GM21515 (cell line): Measurements from ENCODE around the gene SLC7A1.
"Not testable (repeated sequence)": the region's sequence is repeated elsewhere in the genome, so short reads cannot be mapped to it uniquely, and the experiment has no call there.

ENCODE experiments used
- ATAC-seq: cut with Tn5 transposase; IDR thresholded peaks from one replicate; pipeline ENCODE4 v1.9.1; 2021; ENCODE audit not compliant: unreplicated experiment

Gene SLC7A1

DNA sequence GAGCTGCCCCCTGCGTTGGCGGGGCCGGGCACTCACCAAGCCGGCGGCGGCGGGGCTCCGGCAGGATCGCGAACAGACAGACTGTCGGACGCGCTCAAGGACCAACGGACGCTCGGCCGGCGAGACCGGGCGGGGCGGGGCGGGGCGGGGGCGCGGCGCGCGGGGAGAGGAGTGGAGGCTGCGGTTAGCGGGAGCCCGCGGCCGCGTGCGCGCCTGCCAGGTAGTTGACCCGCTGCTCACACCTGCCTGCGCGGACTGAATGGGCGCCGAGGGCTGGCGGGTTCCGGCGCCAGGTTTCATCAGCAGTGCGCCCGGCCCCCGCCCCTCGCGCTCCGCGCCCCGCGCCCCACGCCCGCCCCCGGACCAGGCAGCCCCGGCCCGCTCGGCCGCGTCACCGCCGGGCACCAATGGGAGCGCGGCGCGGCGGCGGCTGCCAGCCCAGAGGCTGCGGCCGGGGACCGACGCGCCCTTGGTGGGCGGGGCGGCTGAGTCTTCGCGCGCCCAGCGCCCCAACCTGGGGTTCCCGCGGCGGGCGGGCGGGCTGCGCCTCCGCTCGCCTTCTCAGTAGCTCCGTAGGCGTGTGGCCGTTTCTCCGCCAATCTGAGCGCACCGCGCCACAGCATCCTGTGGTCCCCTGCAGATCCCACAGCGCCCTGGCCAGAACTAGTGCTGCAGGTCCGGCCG, at the start of gene SLC7A1:
SLC7A1 (minus strand) TSS at position 309 of the 684 bp plus-strand sequence. CDS start 59,500 bp downstream, outside the sequence.
- peak; percentile 83 for ATAC-seq

GRCh38 chr13:29640665-29641064, 45.2 kb upstream of the SLC7A1 start:
- ATAC-seq, result no peak

- not testable (repeated sequence) for ATAC-seq
Observed at GRCh38 chr13:29636831-29637230, 41.3 kb upstream of the SLC7A1 start.

- ATAC-seq, result no peak
Observed at GRCh38 chr13:29624997-29625396, 29.5 kb upstream of the SLC7A1 start.

GRCh38 chr13:29621841-29622240, 26.4 kb upstream of the SLC7A1 start:
- ATAC-seq, result no peak

- ATAC-seq, result no peak
Observed at GRCh38 chr13:29621051-29621800, 25.7 kb upstream of the SLC7A1 start.

GRCh38 chr13:29619995-29620394, 24.5 kb upstream of the SLC7A1 start:
- ATAC-seq, result no peak

DNA sequence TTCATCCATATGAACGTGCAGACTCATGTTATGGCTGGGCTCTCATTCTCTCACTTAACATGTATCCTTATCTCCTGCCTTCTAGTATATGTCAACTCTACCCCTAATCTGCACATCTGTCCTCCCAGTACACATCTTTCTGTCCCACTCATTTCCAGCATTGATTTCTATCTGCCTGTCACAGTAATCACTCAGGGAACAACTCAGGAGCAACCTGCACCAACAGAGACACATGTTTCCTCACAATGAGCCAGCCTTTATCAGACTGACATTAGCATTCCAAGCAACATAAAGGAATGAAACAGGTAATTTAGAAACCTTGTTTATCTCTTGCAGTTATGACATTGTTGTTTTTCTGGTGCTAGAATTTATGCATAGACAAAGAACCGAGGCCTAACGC, 17.6 kb upstream of the SLC7A1 start:
- no peak for ATAC-seq

GRCh38 chr13:29607465-29607864, 12.0 kb upstream of the SLC7A1 start:
- no peak for ATAC-seq

DNA sequence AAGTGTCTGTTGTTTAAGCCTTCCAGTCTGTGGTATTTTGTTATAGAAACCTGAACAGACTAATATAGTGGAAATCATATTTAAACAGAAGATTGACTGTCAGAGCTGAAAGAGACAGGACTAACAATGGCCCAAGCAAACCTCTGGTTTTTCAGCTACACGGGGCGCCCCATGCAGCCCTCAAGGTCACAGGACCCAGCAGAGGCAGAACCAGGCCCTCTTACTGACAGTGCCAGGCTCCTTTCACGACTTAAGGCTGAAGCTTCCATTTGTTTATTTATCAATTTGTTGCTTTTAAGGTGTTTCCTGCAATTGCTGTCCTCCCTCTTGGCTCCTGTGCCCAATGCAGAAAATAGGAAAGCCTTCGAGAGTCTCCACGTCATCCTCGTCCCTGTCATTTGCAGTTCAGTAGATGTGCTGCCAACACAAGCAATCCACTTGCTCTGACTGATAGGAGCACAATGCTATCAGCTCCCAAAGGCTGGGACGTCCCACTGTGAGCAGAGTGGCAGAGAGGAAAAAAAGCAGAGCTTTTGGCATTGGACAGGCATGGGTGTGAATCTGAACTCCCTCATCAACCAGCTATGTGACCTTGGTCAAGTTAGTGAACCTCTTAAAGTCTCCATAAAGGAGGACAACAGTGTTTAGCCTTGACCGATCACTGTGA, 10.5 kb upstream of the SLC7A1 start:
- ATAC-seq, result no peak

DNA sequence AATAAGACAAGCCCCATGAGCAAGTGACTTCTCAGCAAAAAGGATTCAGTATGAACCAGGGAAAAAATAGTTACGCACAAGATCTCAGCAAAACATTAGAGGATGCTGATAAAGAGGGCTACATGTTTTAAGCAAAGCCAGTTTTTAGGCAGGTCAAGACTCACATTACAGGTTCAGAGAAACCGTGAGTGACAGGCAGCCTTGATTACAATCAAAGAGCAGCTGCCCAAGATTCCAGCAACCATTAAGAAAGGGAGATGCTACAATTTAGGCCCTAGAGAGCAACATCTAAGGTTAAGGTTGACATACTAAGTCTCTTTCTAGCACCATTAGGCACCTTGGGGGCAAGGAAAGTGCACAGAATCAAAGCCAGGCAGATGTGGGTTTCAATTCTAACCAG, 2.8 kb upstream of the SLC7A1 start:
- no peak for ATAC-seq

- ATAC-seq, result no peak
Observed at GRCh38 chr13:29597706-29598105, 2.2 kb upstream of the SLC7A1 start.

GRCh38 chr13:29597246-29597645, 1.8 kb upstream of the SLC7A1 start:
- ATAC-seq, result no peak

DNA sequence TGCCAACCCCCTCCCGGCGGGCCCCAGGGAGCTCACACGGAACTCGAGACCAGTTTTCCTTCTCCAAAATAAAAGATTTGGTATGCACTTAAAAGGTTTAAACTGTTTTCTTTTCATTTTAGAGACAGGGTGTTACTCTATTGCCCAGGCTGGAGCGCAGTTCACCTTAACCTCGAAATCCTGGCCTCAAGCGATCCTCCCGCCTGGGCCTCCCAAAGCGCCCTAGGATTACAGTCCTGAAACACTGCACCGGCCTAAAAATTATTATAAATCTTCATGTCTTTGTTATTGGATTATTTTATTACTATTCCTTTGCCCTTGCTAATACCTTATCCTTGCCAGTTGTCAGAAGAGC, 553 bp upstream of the SLC7A1 start:
- no peak for ATAC-seq

DNA sequence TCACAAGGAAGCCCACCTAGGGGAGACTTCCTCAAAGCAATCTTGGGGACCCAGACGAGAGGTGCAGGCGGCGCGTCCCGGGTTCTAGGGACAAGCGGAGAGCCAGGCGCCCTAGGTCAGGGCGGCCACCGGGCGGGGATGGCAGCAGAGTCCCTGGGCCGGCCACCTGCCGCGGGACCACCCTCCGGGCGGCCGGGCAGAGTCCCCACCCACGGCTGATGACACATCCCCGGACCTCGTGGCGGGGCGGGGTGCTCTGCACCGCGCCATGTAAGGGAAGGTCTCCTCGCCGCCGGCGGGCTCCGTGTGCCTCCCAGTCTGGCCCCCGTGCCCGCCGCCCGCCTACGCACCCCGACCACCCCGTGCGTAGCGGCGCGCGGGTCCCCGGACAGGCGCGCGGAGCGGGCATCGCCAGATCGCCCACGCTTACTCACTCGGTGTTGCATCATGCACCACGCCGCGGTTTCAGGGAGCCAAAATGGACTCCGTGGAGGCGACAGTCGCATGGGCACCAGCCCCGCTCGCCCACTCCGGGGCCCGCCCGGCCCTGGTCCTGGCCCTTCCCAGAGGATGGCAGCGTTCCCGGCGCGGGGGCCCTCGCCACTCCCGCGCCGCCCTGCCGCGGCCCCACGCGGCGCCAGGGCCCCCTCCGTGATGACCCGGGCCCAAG, 643 bp downstream of the SLC7A1 start:
- ATAC-seq, result peak; percentile 36

DNA sequence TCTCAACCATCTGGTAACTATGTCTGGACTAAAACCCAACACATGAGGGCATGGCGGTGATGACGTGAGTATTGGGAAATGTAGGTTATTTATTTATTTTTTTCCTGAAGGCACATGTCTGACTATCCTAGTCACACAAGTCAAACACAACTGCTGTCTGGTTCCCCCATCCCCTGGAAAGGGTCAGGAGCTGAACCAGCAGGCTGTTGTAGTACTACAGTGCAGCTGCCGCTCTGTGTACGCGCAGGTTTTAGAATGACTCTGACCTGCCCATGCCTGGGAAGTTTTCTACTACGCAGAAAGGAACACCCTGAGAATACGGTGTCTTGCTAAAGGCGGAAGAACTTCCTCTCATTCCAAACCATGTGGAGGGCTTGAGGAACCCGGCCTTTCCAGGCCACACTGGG, 1.2 kb downstream of the SLC7A1 start:
- ATAC-seq, result peak; percentile 38

DNA sequence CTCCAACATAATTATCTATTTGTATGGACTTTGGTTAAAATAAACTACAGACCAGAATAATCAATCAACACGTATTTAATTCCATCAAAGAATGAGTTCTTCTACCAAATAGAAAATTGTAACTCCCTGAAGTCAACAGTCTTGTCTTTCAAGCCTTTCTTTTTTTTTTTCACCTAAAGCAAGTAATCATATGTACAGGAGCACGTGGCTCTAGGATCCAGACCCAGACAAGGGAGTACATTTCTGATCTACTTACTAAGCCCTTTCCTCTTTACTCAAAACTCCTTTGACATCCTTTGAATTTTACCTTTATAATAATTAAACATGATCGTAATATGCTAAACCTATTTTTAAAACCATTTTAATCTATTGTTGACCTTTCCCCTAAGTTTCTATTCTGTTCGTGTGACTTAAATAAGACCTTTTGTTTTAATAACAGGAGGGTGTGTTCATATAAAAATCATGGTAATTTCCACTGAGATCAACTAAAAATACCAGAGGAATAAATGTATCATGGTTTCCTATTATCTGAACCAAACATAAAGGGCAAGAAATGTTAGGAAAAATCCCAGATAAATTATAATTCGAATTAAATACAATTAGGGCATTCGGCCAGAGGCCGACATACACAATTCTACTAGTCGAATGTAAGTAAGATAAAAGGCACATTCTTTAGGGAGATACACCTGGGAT, 1.7 kb downstream of the SLC7A1 start:
- ATAC-seq, result no peak

- ATAC-seq, result no peak
Observed at GRCh38 chr13:29591310-29591709, 4.2 kb downstream of the SLC7A1 start.

DNA sequence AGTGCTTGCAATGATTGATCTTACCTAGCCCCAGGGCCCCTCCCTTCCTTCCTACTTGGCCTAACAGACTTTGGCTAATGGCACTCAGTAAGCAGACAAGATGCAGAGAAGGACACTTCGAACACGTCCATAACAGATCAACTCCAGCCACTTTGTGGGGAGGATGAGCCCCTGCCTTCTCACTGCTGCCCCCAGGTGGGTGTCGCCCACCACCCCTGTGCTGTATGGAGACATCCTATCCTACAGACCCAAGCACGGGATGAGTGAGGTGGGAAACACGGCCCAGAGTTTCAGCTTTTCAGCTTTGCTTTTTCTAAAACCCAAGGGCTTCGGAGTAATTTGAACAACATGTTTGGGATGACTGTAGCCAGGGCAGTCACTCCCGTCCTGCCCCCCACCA, 5.5 kb downstream of the SLC7A1 start:
- no peak for ATAC-seq

DNA sequence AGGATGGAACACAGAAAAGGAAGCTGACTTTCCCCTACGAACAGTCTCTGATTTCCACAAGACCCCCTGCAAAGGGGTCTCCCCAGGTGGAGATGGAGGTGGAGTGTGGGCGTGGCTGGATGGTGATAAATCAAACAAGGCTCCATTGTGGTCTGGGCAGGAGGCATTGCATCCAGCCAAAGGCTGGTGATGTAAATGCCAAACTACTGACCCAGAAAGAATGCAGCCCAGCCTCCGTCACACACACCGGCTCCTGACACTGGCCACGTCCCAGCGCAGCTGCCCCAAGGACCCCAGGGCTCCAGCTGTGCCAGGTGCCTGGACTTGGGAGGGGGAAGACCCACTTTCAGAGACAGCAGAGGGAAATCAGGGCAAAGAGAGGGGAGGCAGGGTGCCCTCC, 6.3 kb downstream of the SLC7A1 start:
- no peak for ATAC-seq

DNA sequence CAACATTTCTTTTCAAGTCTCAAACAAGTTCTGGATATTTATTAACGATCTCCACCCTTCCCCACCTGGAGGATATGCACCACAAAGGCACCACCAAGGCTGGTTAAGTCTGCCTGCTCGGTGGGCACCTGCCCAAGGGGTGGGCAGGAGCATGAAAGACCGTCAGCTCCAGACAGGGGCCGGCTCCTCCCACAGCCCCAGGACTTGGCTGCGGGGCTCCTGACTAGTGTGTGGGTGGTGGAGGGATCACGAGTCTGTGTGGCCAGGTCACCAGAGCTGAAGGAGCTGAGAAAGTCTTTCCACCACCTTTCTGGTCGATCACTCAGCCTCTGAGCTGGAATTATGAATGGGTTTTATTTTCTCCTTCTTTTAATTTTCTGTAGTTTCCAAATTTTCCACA, 7.8 kb downstream of the SLC7A1 start:
- ATAC-seq, result no peak
